ENCODE results near the gene OR1N1.

GRCh38 chr9:122546196-122546595, 19.1 kb upstream of the OR1N1 start:
- TF ChIP-seq, protein P1, sequence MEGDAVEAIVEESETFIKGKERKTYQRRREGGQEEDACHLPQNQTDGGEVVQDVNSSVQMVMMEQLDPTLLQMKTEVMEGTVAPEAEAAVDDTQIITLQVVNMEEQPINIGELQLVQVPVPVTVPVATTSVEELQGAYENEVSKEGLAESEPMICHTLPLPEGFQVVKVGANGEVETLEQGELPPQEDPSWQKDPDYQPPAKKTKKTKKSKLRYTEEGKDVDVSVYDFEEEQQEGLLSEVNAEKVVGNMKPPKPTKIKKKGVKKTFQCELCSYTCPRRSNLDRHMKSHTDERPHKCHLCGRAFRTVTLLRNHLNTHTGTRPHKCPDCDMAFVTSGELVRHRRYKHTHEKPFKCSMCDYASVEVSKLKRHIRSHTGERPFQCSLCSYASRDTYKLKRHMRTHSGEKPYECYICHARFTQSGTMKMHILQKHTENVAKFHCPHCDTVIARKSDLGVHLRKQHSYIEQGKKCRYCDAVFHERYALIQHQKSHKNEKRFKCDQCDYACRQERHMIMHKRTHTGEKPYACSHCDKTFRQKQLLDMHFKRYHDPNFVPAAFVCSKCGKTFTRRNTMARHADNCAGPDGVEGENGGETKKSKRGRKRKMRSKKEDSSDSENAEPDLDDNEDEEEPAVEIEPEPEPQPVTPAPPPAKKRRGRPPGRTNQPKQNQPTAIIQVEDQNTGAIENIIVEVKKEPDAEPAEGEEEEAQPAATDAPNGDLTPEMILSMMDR (IDR thresholded peaks at IDR 0.05): no peak
- no peak for TF ChIP-seq POLR2A (IDR thresholded peaks at IDR 0.05)
